NCI-H2107 treated with DMSO at 0.1 percent for 48 hours (cell line): ENCODE measurements around the gene OSBPL3.
"Not testable (repeated sequence)": the region's sequence is repeated elsewhere in the genome, so short reads cannot be mapped to it uniquely, and the experiment has no call there.

Source experiments
- DNase-seq: peaks from one replicate; lab custom pipeline; 2025; ENCODE audit not compliant: unreplicated experiment; lab: John Stamatoyannopoulos, UW

Gene OSBPL3

GRCh38 chr7:24924375-24924774 lies 55.6 kb downstream of the OSBPL3 start:
- DNase-seq: no peak

DNA sequence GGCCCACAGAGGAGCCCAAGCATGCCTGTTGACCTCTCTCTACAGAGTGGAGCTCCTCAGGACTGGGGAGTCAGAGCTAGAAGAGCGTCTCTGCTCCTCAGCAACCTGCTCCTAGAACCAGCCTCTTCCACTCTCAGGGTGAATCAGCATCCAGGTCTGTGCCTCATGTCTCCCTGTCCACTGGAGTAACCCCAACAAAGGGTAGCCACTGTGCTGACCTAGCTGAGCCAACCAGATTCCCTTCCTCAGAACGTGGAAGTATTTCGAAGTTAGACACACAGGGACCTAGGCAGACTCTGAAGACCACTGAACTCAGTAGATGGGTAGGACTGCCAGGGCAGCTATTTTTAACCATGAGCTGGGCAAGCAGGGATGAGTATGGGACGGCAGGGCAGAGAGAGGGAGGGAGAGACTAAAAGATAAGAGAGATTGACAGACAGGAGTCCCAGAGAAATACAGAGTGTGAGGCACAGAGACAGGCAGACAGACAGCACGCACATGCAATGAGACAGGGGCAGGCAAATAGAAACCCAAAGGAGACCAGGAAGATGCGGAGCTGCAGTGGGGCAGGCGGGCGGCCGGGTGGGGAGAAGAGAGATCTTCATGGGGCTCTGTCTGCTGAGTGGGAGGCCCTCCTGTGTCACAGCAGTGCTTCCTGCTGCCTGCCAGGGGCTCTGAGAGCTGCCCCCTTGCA lies 56.7 kb downstream of the OSBPL3 start:
- DNase-seq: no peak

GRCh38 chr7:24922099-24922773 lies 57.7 kb downstream of the OSBPL3 start:
- no peak for DNase-seq

- DNase-seq: no peak
Observed at GRCh38 chr7:24921362-24921679, 58.7 kb downstream of the OSBPL3 start.

GRCh38 chr7:24920451-24921361 lies 59.3 kb downstream of the OSBPL3 start:
- DNase-seq: no peak

GRCh38 chr7:24917510-24918239 lies 62.3 kb downstream of the OSBPL3 start:
- DNase-seq: no peak

DNA sequence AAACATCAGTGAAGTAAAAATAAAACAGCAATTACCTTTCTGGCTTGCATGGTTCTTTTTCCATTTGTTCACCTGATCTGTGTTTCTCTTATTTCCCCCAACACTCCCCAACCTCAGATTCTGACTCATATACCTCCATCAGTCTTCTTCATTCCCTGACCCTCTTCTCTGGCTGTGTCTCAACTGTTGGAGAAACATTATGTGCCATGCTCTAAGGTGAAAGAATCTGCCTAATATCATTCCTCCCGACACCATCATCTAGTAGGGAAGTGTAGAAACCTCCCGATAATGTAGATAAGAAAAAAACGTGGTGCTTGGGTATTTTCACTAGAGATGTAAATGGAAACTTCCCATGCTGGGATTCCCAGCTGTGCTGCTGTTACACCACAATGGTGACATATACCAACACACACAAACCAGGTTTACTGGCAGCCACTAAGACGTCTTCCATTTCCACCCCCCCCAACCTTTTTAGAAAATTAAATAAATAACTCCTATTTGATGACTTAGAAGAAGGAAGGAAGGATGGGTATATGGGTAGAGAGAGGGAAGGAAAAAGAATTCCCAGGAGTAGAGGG lies 63.4 kb downstream of the OSBPL3 start:
- DNase-seq: no peak

GRCh38 chr7:24914465-24914859 lies 65.5 kb downstream of the OSBPL3 start:
- DNase-seq: no peak

GRCh38 chr7:24913801-24914464 lies 66.0 kb downstream of the OSBPL3 start:
- DNase-seq: no peak

DNA sequence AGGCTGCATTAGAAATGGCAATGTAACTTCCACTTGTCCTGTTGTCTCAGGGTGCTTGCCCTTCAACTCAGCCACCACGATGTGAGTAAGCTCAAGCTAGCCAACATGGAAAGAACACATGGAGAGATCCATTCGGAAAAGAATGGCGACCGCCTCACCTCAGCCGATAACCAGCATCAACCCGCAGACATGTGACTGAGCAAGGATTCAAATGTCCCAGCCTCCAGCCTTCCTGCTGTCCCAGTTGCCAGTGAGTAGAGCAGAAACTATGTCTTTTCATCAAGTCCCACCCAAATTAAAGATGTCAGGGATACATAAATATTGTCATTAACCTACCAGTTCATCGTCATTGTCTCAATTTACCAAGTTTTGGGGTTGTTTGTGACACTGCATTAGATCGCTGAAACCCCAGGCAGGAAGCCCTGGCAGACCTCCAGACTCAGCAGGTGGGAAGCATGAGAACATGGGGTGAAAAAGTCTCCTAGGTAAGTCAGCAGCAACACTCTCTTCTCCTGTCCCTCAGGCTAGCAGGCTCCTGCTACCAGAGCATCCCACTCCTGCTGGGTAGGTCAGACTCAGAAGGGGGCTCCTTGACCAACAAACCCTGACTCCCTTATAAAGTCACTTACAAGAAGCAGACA lies 67.0 kb downstream of the OSBPL3 start:
- peak; percentile 76 for DNase-seq

GRCh38 chr7:24912424-24912823 lies 67.6 kb downstream of the OSBPL3 start:
- no peak for DNase-seq

GRCh38 chr7:24911213-24911603 lies 68.8 kb downstream of the OSBPL3 start:
- DNase-seq: peak; percentile 83

GRCh38 chr7:24910551-24911212 lies 69.3 kb downstream of the OSBPL3 start:
- DNase-seq: peak; percentile 26

GRCh38 chr7:24908727-24909126 lies 71.3 kb downstream of the OSBPL3 start:
- no peak for DNase-seq

DNA sequence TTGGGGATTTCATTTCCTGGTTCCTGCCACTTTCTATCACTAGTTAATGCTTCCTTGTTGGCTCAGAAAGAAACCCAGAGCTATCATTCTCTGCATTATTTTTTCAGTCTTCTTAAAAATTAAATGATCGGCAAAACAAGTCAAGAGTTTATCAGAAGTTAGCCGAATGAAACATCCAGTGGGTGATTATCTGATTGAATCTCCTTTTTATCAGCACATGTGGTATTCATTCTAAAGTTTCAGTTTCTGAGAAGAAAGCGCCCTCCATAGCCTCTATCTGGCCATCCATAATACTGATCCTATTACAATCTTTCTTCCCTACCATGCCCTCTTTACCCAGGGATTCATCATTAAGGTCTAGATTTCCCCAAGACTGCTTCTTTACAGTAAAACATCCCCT lies 71.8 kb downstream of the OSBPL3 start:
- DNase-seq: no peak

DNA sequence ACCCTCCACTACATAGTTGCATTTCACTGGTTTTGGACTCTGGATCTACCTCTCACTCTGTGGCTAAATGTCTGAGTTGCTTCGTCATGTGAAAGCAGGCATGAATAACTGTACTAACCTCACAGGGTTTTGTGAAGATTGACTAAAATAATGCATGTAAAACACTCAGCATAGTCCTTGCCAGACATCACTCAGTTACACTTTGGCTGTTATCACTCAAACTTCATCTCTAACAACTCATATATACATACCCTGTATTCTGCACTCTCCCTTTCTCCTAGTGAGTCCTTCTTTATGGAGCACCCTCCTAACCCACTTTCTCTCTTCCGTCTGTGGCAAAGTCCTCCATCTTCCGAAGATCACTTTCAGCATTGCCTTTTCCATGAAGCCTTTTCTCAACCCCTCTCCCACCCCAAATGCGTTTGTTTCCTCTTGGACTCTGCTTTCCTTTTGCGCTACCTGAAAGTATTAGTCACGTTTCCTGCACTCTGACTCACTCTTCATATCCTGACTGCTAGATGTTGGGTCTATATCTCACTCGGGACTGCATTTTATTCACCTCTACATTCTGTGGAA lies 72.6 kb downstream of the OSBPL3 start:
- DNase-seq: no peak

DNA sequence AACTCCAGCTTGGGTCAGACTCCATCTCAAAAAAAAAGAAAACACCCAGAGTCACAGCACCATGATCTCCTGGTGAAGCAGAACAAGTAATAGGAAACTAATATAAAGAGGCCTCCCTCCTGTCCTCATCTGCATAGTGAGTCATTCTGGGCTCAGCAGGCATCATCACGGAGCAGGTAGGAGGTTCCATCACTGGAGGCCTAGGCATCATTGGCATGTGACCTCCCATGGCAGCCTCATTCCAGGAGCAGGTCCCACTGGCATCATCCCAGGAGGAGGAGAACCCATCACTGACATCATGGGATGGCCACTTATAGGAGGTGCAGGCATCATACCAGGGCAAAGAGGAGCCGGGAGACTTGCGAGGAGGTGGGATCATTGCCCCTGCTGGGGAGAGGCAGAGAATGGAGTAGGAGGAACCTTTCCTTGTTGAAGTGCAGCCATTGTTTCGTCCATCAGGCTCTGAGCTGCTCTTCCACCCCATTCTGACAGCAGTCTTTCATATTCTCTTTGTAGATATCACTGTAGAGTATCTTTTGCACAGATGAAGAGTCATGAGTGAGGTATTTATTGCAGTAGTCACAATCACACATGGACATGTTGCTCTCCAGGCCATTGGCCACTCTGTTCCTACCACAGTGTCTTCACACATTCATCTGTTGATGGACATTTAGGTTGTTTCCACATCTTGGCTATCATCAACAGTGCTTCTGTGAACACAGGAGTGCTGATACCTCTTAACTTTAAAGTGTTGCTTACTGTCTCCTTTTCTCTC lies 73.8 kb downstream of the OSBPL3 start:
- no peak for DNase-seq

DNA sequence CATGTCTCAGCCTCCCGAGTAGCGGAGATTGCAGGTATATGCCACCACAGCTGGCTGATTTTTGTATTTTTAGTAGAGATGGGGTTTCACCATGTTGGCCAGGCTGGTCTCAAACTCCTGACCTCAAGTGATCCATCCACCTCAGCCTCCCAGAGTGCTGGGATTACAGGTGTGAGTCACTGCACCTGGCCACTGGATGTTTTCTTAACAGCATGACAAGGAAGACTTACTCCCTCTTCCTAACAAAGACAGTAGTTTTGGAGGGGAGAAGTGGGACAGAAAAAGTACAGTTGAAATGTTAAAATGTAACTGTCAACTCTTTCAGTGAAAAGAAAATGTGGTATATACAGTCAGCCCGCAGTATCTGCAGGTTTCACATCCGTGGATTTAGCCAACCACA lies 76.0 kb downstream of the OSBPL3 start:
- DNase-seq: not testable (repeated sequence)
